Inferior parietal cortex (tissue), 1 donor: Measurements from ENCODE around the gene RUNX3.
"Not testable (repeated sequence)": the region's sequence is repeated elsewhere in the genome, so short reads cannot be mapped to it uniquely, and the experiment has no call there.

Experiments
- DNase-seq: peaks from one replicate; pipeline ENCODE4 v3.0.0-alpha.2; 2016; ENCODE audit errors: extremely low spot score

The RUNX3 gene

GRCh38 chr1:24901791-24902470 lies 28.1 kb downstream of the RUNX3 start:
- no peak for DNase-seq

DNA sequence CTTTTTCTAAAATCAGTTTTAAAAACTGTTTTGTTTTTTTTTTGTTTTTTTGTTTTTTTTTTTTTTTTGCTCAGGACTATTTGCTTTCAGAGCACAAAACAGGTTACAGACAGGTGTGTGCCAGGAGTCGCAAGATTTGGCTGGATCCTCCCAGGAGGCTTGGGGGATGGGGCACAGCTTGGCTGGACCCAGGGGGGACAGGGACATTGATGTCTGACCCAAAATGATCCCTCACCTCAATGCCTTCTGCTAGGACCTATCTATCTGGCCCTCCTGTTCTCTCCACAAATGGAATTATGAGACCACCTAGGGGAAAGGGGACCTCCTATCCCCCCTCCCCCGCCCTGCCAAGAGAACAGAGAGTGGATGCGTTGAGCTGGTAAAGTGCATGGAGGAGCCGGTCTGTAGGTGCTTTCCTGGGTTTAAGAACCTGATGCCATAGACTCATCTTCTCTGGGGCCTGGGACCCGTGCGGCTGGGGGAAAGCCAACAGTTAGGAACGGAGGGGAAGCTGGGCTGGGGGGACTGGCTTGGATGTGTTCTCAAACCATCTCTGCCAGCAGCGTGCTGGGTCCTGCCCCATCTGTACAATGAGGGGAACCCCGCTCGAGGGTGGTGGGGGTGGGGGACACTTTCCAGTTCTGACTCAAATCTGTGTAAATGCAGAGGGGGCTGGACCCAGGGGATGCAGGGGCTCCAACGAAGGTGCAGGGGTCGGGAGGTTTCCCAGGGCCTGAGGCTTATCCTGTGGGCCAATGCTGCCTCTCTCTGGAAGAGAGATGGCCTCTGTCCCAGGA lies 28.9 kb downstream of the RUNX3 start:
- no peak for DNase-seq

- no peak for DNase-seq
Measured at GRCh38 chr1:24900486-24900849, 29.6 kb downstream of the RUNX3 start.

GRCh38 chr1:24899581-24900485 lies 30.2 kb downstream of the RUNX3 start:
- no peak for DNase-seq

DNA sequence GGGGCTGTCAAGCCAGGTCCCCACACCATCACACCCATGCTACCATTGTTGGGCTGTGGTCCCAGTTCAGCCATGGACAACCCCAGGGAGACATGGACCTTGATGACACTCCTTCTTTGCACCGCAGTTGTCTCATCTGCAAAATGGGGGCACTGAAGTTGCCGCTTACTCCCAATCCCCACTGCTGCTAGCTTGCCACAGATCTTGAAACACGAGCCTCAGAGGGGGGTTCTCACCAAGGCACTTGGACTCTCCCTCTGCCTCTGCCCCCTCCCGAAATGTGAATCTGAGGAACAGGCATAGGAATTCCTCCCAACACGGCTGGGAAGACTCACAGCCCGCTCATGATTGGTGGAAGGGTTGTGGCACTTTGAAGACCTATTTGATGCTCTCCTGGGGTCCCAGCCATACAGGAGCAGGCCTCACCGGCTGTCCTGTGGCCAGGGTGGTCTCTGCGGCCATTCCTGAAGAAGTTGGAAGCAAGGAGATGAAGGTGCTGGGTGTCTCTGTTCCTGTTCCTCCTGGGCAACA lies 31.1 kb downstream of the RUNX3 start:
- DNase-seq, result no peak

GRCh38 chr1:24898152-24898908 lies 31.7 kb downstream of the RUNX3 start:
- DNase-seq, result no peak

- no peak for DNase-seq
Measured at GRCh38 chr1:24897263-24898151, 32.6 kb downstream of the RUNX3 start.

DNA sequence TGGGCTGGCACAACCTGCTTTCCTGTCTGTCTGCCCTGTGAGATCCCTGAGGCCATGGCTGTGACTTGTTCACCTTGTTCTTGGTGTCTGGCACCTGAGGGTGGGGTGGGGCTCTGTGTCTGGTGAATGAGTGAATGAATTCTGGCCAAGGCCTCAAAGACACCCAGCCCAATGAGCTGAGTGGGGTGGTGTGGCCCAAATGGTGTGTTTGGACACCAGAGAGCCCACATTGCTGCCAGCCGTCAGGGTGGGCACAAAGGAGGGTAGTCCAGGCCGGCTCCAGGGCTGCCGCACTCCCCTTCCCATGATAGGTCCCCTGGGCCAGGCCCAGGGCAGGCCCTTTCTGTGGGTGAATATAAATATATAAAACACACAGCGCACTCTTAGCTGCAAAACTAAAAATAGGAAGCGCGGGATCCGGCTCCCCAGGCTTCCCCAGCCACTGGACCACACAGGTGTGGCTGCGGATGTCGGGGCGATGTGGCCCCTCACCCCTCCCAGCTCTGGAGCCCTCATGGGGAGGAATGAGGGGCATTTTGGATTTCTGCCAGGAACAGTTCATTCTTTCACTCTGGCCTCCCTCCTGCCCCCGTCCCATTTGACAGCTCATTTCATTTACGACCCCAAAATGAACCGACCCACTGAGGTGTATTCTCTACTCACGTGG lies 33.3 kb downstream of the RUNX3 start:
- DNase-seq, result no peak

- DNase-seq, result no peak
Measured at GRCh38 chr1:24896176-24896575, 33.9 kb downstream of the RUNX3 start.

DNA sequence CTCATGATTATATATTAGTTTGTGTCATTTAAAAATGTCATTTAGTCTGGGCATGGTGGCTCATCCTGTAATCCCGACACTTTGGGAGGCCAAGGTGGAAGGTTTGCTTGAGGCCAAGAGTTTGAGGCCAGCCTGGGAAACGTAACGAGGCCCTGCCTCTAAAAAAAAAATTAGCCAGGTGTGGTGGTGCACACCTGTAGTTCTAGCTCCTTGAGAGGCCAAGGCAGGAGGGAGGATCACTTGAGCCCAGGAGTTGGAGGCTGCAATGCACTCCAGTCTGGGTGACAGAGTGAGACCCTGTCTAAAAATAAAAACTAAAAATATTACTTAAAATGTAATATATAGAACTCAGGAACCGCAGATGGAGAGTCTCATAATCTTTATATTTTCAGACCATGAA lies 34.6 kb downstream of the RUNX3 start:
- DNase-seq, result no peak

DNA sequence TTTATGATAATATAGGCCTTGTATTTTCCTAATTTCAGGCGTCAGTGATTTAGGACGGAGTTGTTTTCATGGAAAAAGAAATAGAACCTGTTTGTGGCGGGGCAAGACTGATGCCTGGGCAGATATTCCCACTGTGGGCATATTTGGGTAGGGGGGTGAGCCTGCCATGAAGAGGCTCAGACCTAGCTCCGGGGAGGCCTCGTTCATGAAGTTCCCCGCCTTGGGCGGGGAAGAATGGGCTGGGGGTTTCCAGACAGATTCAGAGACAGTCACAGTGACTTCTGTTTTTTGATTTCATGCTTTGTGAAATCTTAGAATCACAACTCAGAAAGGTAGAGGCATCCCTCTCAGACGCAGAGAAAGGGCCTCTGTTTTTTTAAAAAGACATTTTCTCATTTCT lies 36.1 kb downstream of the RUNX3 start:
- no peak for DNase-seq

DNA sequence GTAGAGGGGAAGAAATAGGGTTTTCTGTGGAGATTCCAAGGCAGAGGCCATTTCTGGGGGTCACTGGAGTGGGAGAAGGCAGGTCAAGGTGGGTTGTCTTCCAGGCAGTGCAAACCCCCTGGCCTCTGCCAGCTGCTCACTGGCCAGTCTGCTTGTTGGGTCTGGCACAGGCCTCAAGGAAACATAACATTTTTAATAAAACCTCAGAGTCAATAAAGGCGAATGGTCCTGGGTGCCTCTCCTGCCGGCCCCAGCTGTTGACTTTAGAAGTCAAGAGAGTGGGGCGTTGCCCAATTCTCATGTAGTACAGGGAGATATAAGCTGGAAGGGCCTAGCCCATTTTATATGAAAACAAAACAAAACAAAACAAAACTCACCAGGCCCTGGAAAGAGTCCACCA lies 36.6 kb downstream of the RUNX3 start:
- no peak for DNase-seq

DNA sequence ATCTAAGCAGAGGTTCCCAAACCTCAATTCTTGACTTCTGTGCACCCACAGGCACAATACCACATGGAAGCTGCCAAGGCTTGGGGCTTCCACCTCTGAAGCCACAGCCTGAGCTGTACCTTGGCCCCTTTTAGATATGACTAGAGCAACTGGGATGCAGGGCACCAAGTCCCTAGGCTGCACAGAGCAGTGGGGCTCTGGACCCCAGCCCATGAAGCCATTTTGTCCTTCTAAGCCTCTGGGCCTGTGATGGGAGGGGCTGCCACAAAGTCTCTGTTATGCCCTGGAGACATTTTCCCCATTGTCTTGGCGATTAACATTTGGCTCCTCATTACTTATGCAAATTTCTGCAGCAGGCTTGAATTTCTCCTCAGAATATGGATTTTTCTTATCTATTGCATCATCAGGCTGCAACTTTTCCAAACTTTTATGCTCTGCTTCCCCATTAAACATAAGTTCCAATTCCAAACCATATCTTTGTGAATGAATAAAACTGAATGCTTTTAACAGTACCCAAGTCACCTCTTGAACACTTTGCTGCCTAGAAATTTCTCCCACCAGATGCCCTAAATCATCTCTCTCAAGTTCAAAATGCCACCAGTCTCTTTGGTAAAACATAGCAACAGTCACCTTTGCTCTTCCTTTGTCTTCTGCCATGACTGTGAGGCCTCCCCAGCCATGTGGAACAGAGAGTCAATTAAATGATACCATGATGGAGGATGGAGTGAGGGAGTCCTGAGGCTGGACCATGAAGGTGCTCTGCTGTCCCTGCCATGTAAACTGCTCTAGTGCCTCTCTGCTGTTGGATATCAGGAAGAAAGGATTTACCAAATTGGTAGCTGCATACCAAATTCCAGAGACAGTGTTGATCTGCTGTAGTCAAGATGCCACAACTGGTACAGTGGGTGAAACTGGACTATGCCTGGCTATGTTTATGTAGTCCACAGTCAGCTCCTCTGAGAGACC lies 37.6 kb downstream of the RUNX3 start:
- no peak for DNase-seq

DNA sequence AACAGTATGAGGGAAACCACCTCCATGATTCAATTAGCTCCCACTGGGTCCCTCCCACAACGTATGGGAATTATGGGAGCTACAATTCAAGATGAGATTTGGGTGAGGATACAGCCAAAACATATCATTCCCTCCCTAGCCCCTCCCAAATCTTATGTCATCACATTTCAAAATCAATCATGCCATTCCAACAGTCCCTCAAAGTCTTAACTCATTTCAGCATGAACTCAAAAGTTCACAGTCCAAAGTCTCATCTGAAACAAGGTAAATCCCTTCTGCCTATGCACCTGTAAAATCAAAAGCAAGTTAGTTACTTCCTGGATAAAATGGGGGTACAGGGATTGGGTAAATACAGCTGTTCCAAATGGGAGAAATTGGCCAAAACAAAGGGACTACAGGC lies 38.7 kb downstream of the RUNX3 start:
- DNase-seq, result not testable (repeated sequence)

- DNase-seq, result no peak
Measured at GRCh38 chr1:24890887-24891286, 39.2 kb downstream of the RUNX3 start.

- DNase-seq, result no peak
Measured at GRCh38 chr1:24888971-24889676, 41.0 kb downstream of the RUNX3 start.

DNA sequence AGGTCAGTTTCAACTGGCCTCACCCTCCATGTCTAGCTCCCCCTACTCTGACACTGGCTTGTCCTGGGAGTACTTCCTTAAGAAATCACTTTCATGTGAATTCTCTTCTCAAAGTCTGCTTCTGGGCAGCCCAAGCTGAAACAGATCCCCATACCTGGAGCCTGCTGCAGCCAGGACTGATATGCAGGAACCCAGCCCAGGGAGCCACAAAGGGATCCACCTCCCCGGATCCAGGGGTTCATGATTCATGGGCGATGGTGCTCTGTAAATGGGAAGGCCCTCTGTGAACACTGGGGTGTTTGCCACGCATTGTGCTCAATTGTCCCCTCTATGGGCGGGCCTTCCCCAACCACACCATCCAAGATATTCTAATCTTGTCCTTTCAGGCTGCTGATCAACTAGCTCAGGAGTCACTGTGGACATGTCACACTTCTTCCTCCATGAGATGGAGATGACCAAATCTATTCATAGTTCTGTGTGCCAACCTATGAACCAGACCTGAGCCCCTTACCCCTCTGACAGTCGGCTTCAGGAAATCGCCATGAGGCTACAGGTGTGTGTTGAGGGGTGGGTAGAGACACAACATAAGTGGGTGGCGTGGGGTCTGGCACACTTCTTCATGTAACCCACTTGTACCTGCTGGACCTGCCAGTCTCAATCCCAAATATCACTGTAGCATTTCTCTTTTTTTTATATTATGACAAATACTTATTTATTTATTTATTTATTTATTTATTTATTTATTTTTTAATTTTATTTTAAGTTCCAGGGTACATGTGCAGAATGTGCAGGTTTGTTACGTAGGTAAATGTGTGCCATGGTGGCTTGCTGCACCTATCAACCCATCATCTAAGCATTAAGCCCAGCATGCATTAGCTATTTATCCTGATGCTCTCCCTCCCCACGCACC lies 41.8 kb downstream of the RUNX3 start:
- DNase-seq, result no peak
